ENCODE data around the gene MAP4K3.

The MAP4K3 gene

GRCh38 chr2:39301352-39301751, 135.7 kb downstream of the MAP4K3 start:
- no peaks in the 10 kb centered on the region for H3K4me1 ChIP-seq
- H3K4me2 ChIP-seq (ENCODE audit: low read length) = no peak overlapping the region
- no peak overlapping the region for H3K27ac ChIP-seq
- TF ChIP-seq CTCF (IDR thresholded peaks at IDR 0.05) = no peak
- no peaks in the 10 kb centered on the region for H3K36me3 ChIP-seq (ENCODE audit: control insufficient read depth, insufficient read depth, low read length)
- no peaks in the 10 kb centered on the region for H3K79me2 ChIP-seq
- no peaks in the 10 kb centered on the region for H3K9me3 ChIP-seq (ENCODE audit: control insufficient read depth, low read length)
- H2AFZ ChIP-seq = no peak overlapping the region
- no peak overlapping the region for H3K9ac ChIP-seq
- H3K4me3 ChIP-seq (ENCODE audit: low read depth, low read length) = no peak overlapping the region
- H3K27me3 ChIP-seq (ENCODE audit: control insufficient read depth, insufficient read depth, low read length) = no peaks in the 10 kb centered on the region

GRCh38 chr2:39300044-39300978, 136.8 kb downstream of the MAP4K3 start:
- Histone ChIP-seq H3K79me2 (no peaks in the 10 kb centered on the region), H3K4me2 (ENCODE audit: low read length) (no peak overlapping the region), H2AFZ (no peak overlapping the region), H3K4me1 (no peaks in the 10 kb centered on the region), H3K9ac (no peak overlapping the region), H3K4me3 (ENCODE audit: low read depth, low read length) (no peak overlapping the region), H3K27ac (no peak overlapping the region), H3K9me3 (ENCODE audit: control insufficient read depth, low read length) (no peaks in the 10 kb centered on the region), H3K36me3 (ENCODE audit: control insufficient read depth, insufficient read depth, low read length) (no peaks in the 10 kb centered on the region), H3K27me3 (ENCODE audit: control insufficient read depth, insufficient read depth, low read length) (no peaks in the 10 kb centered on the region)
- no peak for TF ChIP-seq CTCF (IDR thresholded peaks at IDR 0.05)

GRCh38 chr2:39290433-39290832, 146.7 kb downstream of the MAP4K3 start:
- no peaks in the 10 kb centered on the region for H3K27me3 ChIP-seq (ENCODE audit: control insufficient read depth, insufficient read depth, low read length)
- H3K4me3 ChIP-seq (ENCODE audit: low read depth, low read length) = no peak overlapping the region
- no peak overlapping the region for H3K27ac ChIP-seq
- H3K36me3 ChIP-seq (ENCODE audit: control insufficient read depth, insufficient read depth, low read length) = no peaks in the 10 kb centered on the region
- H3K4me2 ChIP-seq (ENCODE audit: low read length) = no peak overlapping the region
- H3K79me2 ChIP-seq = no peaks in the 10 kb centered on the region
- H2AFZ ChIP-seq = no peak overlapping the region
- H3K4me1 ChIP-seq = no peaks in the 10 kb centered on the region
- no peak for TF ChIP-seq CTCF (IDR thresholded peaks at IDR 0.05)
- no peak overlapping the region for H3K9ac ChIP-seq
- H3K9me3 ChIP-seq (ENCODE audit: control insufficient read depth, low read length) = no peaks in the 10 kb centered on the region

- no peak overlapping the region for H3K9ac ChIP-seq
- no peak for TF ChIP-seq CTCF (IDR thresholded peaks at IDR 0.05)
- no peak overlapping the region for H2AFZ ChIP-seq
Measured at GRCh38 chr2:39289609-39290008, 147.5 kb downstream of the MAP4K3 start.

GRCh38 chr2:39283561-39283960, 153.5 kb downstream of the MAP4K3 start:
- no peak for TF ChIP-seq CTCF (IDR thresholded peaks at IDR 0.05)
- Histone ChIP-seq H3K27ac (no peak overlapping the region), H3K4me3 (ENCODE audit: low read depth, low read length) (no peak overlapping the region), H3K4me1 (no peaks in the 10 kb centered on the region), H3K9me3 (ENCODE audit: control insufficient read depth, low read length) (no peaks in the 10 kb centered on the region), H3K4me2 (ENCODE audit: low read length) (no peak overlapping the region), H2AFZ (no peak overlapping the region), H3K36me3 (ENCODE audit: control insufficient read depth, insufficient read depth, low read length) (no peaks in the 10 kb centered on the region), H3K9ac (no peak overlapping the region), H3K79me2 (no peaks in the 10 kb centered on the region), H3K27me3 (ENCODE audit: control insufficient read depth, insufficient read depth, low read length) (no peaks in the 10 kb centered on the region)

More at GRCh38 chr2:39289609-39290008, 147.5 kb downstream of the MAP4K3 start:
- H3K4me2 ChIP-seq (ENCODE audit: low read length) = no peak overlapping the region
- H3K27me3 ChIP-seq (ENCODE audit: control insufficient read depth, insufficient read depth, low read length) = no peaks in the 10 kb centered on the region
- no peak overlapping the region for H3K4me3 ChIP-seq (ENCODE audit: low read depth, low read length)
- H3K79me2 ChIP-seq = no peaks in the 10 kb centered on the region
- H3K27ac ChIP-seq = no peak overlapping the region
- no peaks in the 10 kb centered on the region for H3K4me1 ChIP-seq
- H3K36me3 ChIP-seq (ENCODE audit: control insufficient read depth, insufficient read depth, low read length) = no peaks in the 10 kb centered on the region
- no peaks in the 10 kb centered on the region for H3K9me3 ChIP-seq (ENCODE audit: control insufficient read depth, low read length)

Measured in parathyroid adenoma (tissue), 2 donors.